ENCODE data around the gene LRRIQ1. TPM values are rescaled to one million over a fixed set of nuclear protein-coding genes. Genes with fewer than 3 reads are reported as not detected.

The LRRIQ1 gene
- polyA plus RNA-seq, 1 donor: 0.63 TPM

- peak; percentile 8 for DNase-seq (ENCODE audit: low read depth)
Measured at GRCh38 chr12:85057370-85057963, 21.3 kb downstream of the LRRIQ1 start.

DNA sequence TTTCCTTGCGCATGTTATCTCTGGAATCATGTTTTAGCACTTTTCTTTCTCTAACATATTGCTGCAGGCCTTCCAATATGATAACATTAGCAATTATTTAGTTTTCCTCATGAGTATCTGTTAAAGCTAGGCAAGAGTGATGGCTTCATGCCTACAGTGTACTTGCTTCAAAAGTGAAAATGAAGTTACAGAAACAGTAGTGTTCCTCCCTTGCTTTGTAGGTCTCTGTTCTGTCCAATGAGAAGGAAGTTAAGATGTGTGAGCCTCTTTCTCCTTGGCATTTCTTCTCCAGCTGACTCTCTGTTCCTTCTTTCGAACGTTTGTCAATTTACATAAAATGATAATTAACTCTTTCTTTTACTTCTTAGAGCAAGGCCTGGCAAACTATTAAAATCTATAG is 22.2 kb downstream of the LRRIQ1 start:
- DNase-seq (ENCODE audit: low read depth): no peak

GRCh38 chr12:85059594-85059993 is 23.4 kb downstream of the LRRIQ1 start:
- DNase-seq (ENCODE audit: low read depth): no peak

- DNase-seq (ENCODE audit: low read depth): no peak
Measured at GRCh38 chr12:85060916-85061315, 24.8 kb downstream of the LRRIQ1 start.

DNA sequence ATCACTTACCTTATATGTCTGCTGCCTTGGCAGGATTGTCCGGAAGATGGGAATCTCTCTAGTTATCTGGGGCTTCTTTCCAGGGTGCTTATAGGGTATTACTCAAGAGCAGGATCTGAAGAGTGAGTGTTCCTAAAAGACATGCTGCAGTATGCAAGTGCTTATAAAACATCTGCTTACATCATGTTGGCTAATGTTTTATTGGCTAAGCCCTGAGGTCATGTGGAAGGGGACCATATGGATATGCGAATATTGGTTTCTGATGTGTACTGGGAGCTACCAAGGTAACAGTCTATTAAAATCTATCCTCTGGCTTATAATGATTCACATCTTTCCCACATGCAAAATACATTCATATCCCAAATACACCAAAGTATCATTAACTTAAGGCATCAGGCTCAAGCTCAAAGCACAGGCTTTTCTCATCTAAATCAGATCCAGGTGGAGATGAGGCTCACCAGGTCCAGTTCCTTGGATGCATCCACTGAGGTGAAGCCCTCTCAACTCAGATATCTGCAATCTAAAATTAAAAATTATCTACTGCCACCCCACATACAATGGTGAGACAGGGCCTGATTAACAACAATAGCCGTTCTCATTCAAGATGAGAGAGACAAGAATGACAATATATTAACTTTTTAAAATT is 29.8 kb downstream of the LRRIQ1 start:
- no peak for DNase-seq (ENCODE audit: low read depth)

GRCh38 chr12:85072826-85073225 is 36.7 kb downstream of the LRRIQ1 start:
- no peak for DNase-seq (ENCODE audit: low read depth)

- DNase-seq (ENCODE audit: low read depth): peak; percentile 11
Measured at GRCh38 chr12:85076688-85077430, 40.7 kb downstream of the LRRIQ1 start.

DNA sequence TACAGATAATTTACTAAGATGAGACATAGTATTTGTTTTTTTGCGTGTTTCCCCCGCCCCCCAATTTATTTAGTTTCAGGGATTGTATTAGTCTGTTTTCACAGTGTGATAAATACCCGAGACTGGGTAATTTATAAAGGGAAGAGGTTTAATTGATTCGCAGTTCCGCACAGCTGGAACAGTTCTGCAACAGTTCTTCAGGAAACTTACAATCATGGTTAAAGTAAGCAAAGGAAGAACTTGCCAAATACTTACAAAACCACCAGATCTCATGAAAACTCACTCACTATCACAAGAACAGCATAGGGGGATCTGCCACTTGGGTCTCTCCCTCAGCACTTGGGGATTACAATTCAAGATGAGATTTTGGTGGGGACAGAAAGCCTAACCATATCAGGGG is 48.9 kb downstream of the LRRIQ1 start:
- DNase-seq (ENCODE audit: low read depth): no peak

- DNase-seq (ENCODE audit: low read depth): no peak
Measured at GRCh38 chr12:85089792-85090191, 53.6 kb downstream of the LRRIQ1 start.

DNA sequence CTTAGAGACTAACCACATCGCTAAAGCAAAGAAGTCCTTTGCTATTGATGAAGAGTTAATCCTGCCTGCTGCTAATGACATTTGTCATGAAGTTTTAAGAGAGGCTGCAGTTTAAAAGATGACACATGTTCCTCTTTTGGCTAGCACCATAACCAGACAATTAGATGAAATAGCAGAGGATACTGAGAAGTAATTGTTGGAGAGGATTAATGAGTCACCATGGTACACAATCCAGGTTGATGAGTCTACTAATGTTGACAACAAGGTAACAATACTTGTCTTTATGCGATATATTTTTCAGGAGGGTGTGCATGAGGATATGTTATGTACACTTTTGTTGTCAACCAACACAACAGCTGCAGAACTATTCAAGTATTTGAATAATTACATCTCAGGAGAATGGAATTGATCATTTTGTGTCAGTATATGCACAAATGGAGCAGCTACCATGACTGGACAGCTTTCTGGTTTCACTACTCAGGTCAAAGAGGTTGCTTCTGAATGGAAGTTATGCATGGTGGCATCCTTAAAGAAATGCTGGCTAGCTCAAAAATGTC is 56.7 kb downstream of the LRRIQ1 start:
- no peak for DNase-seq (ENCODE audit: low read depth)

GRCh38 chr12:85095501-85095900 is 59.4 kb downstream of the LRRIQ1 start:
- no peak for DNase-seq (ENCODE audit: low read depth)

- DNase-seq (ENCODE audit: low read depth): no peak
Measured at GRCh38 chr12:85130646-85131045, 94.5 kb downstream of the LRRIQ1 start.

GRCh38 chr12:85138833-85139232 is 102.7 kb downstream of the LRRIQ1 start:
- no peak for DNase-seq (ENCODE audit: low read depth)

GRCh38 chr12:85147331-85147730 is 111.2 kb downstream of the LRRIQ1 start:
- no peak for DNase-seq (ENCODE audit: low read depth)

- DNase-seq (ENCODE audit: low read depth): no peak
Measured at GRCh38 chr12:85152311-85152729, 116.2 kb downstream of the LRRIQ1 start.

- no peak for DNase-seq (ENCODE audit: low read depth)
Measured at GRCh38 chr12:85155791-85156190, 119.6 kb downstream of the LRRIQ1 start.

GRCh38 chr12:85156569-85156968 is 120.4 kb downstream of the LRRIQ1 start:
- DNase-seq (ENCODE audit: low read depth): no peak

DNA sequence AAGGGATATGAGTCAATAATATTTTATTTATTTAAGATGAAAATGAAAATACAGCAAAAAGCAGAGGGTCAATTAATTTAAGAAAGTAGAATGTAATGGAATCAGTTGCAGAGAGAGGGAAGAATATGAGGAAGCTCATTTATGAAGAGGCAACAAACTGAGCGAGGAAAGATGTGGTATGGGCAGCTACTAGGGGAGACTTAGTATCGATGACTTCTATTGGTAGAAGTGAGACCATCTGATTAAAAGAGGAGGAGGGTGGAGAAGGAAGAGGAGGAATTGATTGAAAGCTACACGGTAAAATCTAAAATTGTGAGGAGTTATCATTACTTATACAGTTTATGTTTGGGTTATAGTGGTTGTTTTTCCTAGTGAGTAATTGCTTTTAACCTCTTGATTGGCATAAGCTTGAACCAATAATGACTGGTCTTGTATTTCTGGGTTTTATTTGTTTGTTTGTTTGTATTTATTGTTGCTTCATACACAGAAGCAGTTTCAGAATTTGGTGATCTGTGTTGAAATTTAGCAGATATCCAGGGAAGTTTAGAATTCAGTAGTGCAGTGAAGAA is 121.0 kb downstream of the LRRIQ1 start:
- no peak for DNase-seq (ENCODE audit: low read depth)

DNA sequence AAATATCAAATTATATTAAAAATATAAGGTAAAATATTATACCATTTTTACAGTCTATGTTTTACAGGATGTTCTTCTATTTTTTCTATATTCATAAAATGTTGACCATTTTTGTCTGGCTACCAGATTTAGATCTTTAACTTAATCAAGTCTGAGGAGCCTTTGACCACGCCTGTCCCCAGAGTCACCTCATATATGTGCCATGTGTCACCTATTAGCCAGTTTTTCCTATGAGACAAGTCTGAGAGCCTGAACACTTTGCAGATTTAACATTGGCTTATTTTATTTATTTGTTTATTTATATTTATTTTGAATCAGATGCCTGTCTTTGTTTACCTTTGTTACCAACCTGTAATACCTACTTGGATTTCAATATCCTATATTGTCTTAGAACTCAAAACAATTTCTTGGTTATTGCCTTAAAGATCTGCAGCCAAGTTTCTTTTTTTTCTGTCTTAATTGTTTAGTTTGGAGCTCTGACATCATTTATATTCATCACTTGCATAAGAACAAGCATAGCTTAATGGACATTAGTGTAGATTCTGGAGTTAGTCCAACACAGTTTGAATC is 127.7 kb downstream of the LRRIQ1 start:
- no peak for DNase-seq (ENCODE audit: low read depth)

- DNase-seq (ENCODE audit: low read depth): no peak
Measured at GRCh38 chr12:85179680-85180270, 143.6 kb downstream of the LRRIQ1 start.

- DNase-seq (ENCODE audit: low read depth): no peak
Measured at GRCh38 chr12:85182699-85183098, 146.5 kb downstream of the LRRIQ1 start.

GRCh38 chr12:85183855-85184254 is 147.7 kb downstream of the LRRIQ1 start:
- DNase-seq (ENCODE audit: low read depth): no peak
